ENCODE results near the gene MORF4L1.
"Not testable (repeated sequence)": the region's sequence is repeated elsewhere in the genome, so short reads cannot be mapped to it uniquely, and the experiment has no call there.

The MORF4L1 gene

GRCh38 chr15:78902281-78903032, 29.8 kb downstream of the MORF4L1 start:
- DNase-seq: not testable (repeated sequence)

GRCh38 chr15:78904599-78905358, 32.1 kb downstream of the MORF4L1 start:
- DNase-seq: no peak

GRCh38 chr15:78906316-78906620, 33.6 kb downstream of the MORF4L1 start:
- peak; percentile 64 for DNase-seq

- DNase-seq: no peak
Observed at GRCh38 chr15:78907577-78907976, 34.9 kb downstream of the MORF4L1 start.

GRCh38 chr15:78909160-78909695, 36.5 kb downstream of the MORF4L1 start:
- no peak for DNase-seq

GRCh38 chr15:78909791-78910228, 37.1 kb downstream of the MORF4L1 start:
- no peak for DNase-seq

GRCh38 chr15:78910271-78910670, 37.6 kb downstream of the MORF4L1 start:
- DNase-seq: no peak

GRCh38 chr15:78912316-78912715, 39.6 kb downstream of the MORF4L1 start:
- no peak for DNase-seq

GRCh38 chr15:78913012-78913411, 40.3 kb downstream of the MORF4L1 start:
- DNase-seq: no peak

GRCh38 chr15:78914027-78914764, 41.5 kb downstream of the MORF4L1 start:
- DNase-seq: no peak

- no peak for DNase-seq
Observed at GRCh38 chr15:78915341-78916087, 42.8 kb downstream of the MORF4L1 start.

GRCh38 chr15:78916088-78916487, 43.4 kb downstream of the MORF4L1 start:
- DNase-seq: no peak

- no peak for DNase-seq
Observed at GRCh38 chr15:78917888-78918287, 45.2 kb downstream of the MORF4L1 start.

GRCh38 chr15:78921517-78921916, 48.8 kb downstream of the MORF4L1 start:
- DNase-seq: no peak

GRCh38 chr15:78921940-78922339, 49.2 kb downstream of the MORF4L1 start:
- DNase-seq: no peak

- DNase-seq: no peak
Observed at GRCh38 chr15:78922527-78922926, 49.8 kb downstream of the MORF4L1 start.

GRCh38 chr15:78923015-78923414, 50.3 kb downstream of the MORF4L1 start:
- no peak for DNase-seq

GRCh38 chr15:78923480-78924360, 51.0 kb downstream of the MORF4L1 start:
- DNase-seq: no peak

- no peak for DNase-seq
Observed at GRCh38 chr15:78925076-78925624, 52.5 kb downstream of the MORF4L1 start.

- DNase-seq: no peak
Observed at GRCh38 chr15:78925956-78926743, 53.5 kb downstream of the MORF4L1 start.
